ENCODE measurements around the gene ANXA8.
"Not testable (repeated sequence)": the region's sequence is repeated elsewhere in the genome, so short reads cannot be mapped to it uniquely, and the experiment has no call there.

ANXA8 gene

DNA sequence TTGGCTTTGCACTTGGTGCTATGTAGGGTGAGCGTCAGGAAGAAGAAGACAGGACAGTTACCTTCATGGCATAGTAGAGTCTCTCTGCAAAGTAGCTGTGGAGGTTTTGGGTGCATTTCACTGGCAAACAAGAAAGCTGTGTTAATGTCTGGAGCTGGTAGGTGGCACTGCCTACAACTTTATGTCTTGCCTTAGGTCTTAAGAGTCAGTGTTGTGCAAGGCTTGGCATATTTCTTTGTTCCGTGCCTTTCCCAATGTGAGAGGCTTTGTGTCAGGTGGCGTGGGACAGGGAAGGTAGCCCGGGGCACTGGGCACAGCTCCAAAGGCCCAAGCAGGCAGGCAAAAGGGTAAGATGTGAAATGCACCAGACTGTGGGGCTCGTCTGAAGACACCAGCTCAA lies 11.8 kb downstream of the ANXA8 start:
- not testable (repeated sequence) for H3K4me3 Mint-ChIP-seq; H3K27me3 Mint-ChIP-seq; H3K9me3 Mint-ChIP-seq; H3K36me3 Mint-ChIP-seq (ENCODE audit: low read depth); H3K27ac Mint-ChIP-seq; H3K4me1 Mint-ChIP-seq (ENCODE audit: low read depth)

DNA sequence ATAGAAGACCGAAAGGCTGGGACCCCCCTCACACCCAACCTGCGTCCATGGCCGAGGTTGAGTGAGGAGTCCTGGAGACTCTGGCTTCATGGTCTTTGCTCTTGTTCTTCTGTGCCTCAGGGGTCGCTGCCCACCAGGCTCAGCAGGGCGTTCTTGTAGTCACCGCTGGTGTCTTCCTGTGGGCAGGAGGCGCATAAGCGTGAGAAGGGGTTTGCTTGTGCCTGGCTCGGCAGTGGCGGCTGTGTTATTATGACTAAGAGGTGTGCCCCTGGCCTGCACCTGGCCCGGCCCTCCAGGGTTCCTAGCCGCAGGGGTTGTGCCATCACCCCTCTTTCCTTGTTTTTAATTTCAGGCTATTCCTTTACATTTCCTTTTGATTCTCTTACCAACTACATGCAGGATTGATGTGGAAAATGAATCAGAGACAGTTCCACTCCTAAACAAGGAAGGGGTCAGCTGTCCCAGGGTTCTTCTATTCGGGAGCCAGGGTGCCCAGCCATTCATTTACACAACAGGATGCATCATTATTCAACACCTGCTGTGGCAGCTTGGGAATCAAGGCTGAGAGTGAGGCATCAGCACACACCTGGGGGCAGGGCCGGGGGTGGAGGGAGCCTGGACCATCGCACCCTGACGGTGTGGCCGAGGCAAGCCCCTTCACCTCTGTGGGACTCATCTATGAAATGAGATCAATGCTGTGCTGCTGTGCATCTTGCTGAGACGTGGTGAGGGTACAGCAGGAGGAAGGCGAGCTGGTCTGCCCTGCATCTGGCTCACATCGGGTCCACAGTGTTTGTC lies 15.0 kb downstream of the ANXA8 start:
- H3K27ac Mint-ChIP-seq = not testable (repeated sequence)

DNA sequence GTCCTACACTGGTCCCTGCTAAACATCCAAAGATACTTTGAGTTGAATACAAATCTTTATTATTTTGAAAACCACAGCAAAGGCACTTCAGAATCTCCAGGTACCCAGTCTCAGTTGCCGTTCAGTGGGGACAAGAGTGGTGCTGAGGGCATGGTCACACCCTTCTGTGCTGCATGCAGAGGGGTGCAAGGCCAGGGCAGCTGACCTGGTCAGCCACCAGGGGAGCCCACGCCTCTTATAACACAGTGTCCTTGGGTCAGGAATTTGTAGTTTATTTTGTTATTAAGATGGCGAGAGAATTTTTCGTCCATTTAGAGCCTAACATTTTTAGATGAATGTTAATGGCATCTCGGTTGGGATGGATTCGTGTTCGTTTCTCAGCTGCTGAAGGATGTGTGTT lies 16.0 kb downstream of the ANXA8 start:
- H3K36me3 Mint-ChIP-seq (ENCODE audit: low read depth); H3K27me3 Mint-ChIP-seq; H3K4me3 Mint-ChIP-seq; H3K9me3 Mint-ChIP-seq; H3K27ac Mint-ChIP-seq; H3K4me1 Mint-ChIP-seq (ENCODE audit: low read depth): not testable (repeated sequence)

More for the DNA sequence above, 15.0 kb downstream of the ANXA8 start:
- H3K36me3 Mint-ChIP-seq (ENCODE audit: low read depth); H3K27me3 Mint-ChIP-seq; H3K4me3 Mint-ChIP-seq; H3K4me1 Mint-ChIP-seq (ENCODE audit: low read depth); H3K9me3 Mint-ChIP-seq: not testable (repeated sequence)

DNA sequence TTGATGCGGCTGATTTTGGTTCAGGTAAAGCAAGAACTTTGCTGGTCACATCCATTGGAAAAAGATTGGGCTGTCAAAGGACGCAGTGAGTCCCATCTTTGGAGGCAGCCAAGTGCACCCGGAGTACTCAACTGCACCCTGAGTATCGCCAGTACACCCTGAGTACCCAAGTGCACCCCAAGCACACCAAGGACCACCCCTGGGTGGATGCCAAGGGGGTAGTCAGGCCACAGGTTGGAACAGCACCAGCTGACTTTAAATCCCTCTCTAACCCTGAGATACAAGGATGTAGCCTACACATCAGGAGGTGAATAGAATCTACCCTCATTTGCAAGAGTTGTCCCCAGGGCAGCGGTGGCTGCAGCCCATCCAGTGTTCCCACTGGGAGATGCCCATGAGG lies 16.5 kb downstream of the ANXA8 start:
- H3K36me3 Mint-ChIP-seq (ENCODE audit: low read depth); H3K4me1 Mint-ChIP-seq (ENCODE audit: low read depth); H3K27me3 Mint-ChIP-seq; H3K9me3 Mint-ChIP-seq; H3K27ac Mint-ChIP-seq; H3K4me3 Mint-ChIP-seq: not testable (repeated sequence)

DNA sequence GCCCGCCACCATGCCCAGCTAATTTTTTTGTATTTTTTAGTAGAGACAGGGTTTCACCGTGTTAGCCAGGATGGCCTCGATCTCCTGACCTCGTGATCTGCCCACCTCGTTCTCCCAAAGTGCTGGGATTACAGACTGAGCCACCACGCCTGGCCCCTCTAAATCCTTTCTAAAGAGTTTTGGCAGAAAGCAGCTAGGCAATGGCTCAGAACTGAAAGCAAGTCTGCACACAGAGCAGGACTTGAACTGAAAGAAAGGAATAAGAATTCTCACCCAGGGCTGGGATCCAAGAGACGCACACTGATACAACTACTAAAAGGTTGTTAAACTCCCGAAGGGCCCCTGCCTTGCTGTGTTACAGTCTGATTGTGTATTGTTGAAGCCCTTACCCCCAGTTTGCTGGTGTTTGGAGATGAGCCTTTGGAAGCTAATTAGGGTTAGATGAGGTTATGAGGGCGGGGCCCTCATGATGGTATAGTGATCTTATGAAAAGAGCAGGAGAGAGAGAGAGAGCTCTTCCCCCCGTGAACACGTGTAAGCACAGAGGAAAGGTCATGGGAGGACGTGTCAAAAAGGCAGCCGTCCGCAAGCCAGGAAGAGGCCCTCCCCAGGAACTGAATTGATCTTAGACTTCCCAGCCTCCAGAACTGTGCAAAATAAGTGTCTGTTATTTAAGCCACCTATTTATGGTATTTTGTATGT lies 18.5 kb downstream of the ANXA8 start:
- not testable (repeated sequence) for H3K27ac Mint-ChIP-seq; H3K36me3 Mint-ChIP-seq (ENCODE audit: low read depth); H3K4me1 Mint-ChIP-seq (ENCODE audit: low read depth); H3K27me3 Mint-ChIP-seq; H3K9me3 Mint-ChIP-seq; H3K4me3 Mint-ChIP-seq

DNA sequence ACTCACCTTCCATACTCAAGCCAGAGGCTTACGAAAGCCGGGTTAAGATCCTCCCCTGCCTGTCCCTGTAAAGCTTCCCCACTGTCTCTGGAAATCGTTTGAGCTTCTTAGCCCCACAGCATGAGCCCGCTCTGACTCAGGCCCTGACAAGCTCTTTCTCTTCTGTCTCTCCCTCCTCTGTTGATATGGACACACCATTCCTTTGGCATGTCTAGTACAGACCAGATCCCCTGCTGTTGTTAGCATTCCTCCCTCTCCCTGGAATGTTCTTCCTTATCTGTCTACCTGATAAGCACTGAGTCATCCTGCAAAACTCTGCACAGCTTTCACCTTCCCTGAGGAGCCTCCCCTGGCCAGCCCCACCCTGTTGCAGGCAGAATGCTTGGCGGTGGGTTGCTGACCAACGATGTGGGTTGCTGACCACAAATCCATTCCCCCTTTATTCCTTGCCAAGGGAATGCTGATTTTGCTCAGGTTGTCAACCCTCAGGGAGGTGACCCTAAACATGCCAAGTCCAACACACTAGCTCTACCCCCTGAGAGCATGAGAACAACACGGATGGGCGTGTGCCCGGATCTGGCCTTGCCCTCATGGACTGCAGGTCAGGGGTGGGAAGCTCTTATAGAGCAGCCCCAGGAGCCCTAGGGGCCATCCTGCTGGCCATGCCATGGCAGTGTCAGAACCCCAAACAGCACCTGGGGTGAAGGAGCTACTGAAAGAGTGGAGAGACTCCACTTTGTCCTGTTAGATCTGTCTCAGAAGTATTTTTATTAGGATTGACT lies 21.1 kb downstream of the ANXA8 start:
- not testable (repeated sequence) for H3K27ac Mint-ChIP-seq; H3K36me3 Mint-ChIP-seq (ENCODE audit: low read depth); H3K27me3 Mint-ChIP-seq; H3K4me3 Mint-ChIP-seq; H3K9me3 Mint-ChIP-seq; H3K4me1 Mint-ChIP-seq (ENCODE audit: low read depth)

DNA sequence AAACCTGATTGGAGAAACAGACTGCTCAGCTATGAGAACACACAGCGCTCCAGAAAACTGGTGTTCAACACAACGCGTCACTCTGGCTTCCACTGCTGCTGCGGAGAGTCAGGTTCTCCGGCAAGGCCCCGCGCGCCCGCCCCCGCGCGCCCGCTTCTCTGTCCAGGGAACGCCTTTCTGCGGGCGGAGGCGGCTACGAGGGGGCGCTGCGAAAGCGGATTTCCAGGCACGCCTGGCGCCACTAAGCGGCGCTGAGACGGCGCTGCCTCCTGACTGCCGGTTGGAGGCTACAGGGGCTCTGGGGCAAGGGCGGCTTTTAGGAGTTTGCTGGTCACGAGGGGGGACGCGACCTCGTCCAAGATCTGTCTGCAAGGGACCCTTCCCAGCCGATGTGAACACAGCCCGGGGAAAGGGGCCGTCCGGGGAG lies 22.6 kb downstream of the ANXA8 start:
- not testable (repeated sequence) for H3K36me3 Mint-ChIP-seq (ENCODE audit: low read depth); H3K27ac Mint-ChIP-seq; H3K4me1 Mint-ChIP-seq (ENCODE audit: low read depth); H3K4me3 Mint-ChIP-seq; H3K27me3 Mint-ChIP-seq; H3K9me3 Mint-ChIP-seq

DNA sequence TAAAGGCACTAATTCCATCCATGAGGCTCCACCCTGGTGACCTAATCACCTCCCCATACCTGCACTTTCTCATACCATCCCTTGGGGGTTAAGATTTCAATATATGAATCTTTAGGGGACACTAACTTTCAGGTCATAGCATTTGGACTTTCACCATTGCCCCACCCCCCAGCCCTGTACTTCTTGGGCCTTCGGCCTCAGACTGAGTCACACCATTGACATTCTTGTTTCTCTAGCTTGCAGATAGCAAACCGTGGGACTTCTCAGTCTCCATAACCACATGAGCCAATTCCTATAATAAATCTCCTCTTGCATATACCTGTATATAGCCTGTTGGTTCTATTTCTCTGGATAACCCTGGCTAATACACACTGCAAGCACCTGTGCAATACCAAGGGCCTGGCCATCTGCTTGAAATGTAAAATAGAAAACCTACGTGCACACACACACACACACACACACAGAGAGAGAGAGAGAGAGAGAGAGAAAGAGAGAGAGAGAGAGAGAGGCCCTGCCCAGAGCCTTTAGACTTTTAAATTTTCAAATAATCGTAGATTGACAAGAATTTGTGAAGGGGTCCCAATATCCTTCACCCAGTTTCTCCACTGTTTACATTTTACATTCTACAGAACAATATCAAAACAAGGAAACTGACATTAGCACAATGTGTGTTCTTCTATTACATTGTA lies 25.3 kb downstream of the ANXA8 start:
- no peaks in the 10 kb centered on the region for H3K9me3 Mint-ChIP-seq
- no peak overlapping the region for H3K4me3 Mint-ChIP-seq
- H3K4me1 Mint-ChIP-seq (ENCODE audit: low read depth) = peaks cover 3% of the 10 kb centered on the region
- H3K36me3 Mint-ChIP-seq (ENCODE audit: low read depth) = no peaks in the 10 kb centered on the region
- no peak overlapping the region for H3K27ac Mint-ChIP-seq
- H3K27me3 Mint-ChIP-seq = peaks cover 7% of the 10 kb centered on the region

DNA sequence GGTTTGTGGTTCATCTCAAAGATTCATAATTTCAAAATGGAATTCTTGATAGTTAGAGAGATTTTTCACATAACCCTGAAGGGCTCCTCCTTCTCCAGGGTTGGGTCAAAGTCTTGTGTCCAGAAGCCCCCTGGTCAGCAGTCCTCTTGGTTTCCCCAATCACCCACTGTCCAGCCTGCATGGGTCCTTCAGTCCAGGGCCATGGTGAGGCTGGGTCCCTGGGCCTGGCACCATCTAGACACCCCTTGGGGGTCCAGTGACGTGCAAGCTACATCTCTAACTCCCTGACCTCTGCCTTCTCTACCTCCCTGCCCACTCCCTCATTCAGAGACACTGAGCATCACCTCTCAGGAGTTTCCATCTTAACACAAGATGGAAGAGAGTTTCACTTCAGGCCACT lies 26.1 kb downstream of the ANXA8 start:
- Mint-ChIP-seq H3K27me3 (peaks cover 11% of the 10 kb centered on the region), H3K27ac (no peak overlapping the region), H3K4me3 (no peak overlapping the region), H3K9me3 (no peaks in the 10 kb centered on the region), H3K36me3 (ENCODE audit: low read depth) (no peaks in the 10 kb centered on the region), H3K4me1 (ENCODE audit: low read depth) (peaks cover 3% of the 10 kb centered on the region)

DNA sequence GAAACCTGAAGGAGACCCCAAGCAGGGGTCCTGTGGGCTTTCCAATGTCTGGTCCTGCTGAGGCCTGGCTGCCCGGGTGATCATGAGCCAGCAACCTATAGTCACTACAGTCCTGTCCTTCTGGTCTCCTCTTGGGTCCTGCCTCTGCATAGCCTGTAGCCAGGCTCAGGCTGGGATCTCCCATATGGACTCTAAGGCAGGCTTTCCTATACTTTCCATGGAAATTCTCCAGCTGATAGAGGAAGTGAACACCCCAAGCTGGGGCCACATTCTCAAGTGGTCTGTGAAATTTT lies 26.4 kb downstream of the ANXA8 start:
- H3K4me3 Mint-ChIP-seq = no peak overlapping the region
- peaks cover 3% of the 10 kb centered on the region for H3K4me1 Mint-ChIP-seq (ENCODE audit: low read depth)
- peaks cover 11% of the 10 kb centered on the region for H3K27me3 Mint-ChIP-seq
- H3K36me3 Mint-ChIP-seq (ENCODE audit: low read depth) = no peaks in the 10 kb centered on the region
- no peaks in the 10 kb centered on the region for H3K9me3 Mint-ChIP-seq
- H3K27ac Mint-ChIP-seq = no peak overlapping the region

DNA sequence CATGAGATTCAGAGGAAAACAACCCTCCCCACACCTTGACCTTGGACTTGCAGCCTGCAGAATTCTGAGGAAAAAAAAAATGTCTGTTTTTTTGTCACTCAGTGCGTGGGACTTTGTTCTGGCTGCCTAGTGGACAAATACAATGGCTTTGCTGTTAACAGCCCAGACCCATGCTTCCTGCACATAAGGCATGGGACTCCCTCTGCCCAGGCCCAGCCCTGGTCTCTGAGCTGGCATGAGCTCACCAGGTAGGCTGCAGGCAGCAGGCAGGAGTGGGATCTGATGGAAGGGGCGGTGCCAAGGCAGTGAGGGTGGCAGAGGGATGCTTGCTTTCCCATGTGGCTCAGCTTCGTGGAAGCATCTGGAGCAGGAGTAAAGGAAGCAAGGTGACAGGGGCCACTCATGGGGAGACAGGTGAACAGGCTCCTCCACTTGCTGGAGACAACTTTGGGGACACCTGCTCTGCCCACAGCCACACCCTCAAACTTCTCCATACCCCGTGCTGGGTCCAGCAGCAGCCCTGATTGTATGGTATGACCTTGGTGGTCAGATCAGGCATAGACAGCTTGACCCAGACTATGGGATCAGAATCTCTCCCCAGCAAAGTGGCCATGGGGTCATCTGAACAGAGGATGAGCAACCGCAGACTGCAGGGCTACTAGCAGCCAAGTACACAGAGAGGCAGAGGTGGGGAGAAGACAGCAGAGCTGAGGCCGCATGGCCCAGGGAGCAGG lies 27.0 kb downstream of the ANXA8 start:
- H3K36me3 Mint-ChIP-seq (ENCODE audit: low read depth) = no peaks in the 10 kb centered on the region
- H3K4me1 Mint-ChIP-seq (ENCODE audit: low read depth) = peaks cover 3% of the 10 kb centered on the region
- no peaks in the 10 kb centered on the region for H3K9me3 Mint-ChIP-seq
- H3K4me3 Mint-ChIP-seq = no peak overlapping the region
- peaks cover 11% of the 10 kb centered on the region for H3K27me3 Mint-ChIP-seq
- H3K27ac Mint-ChIP-seq = no peak overlapping the region

DNA sequence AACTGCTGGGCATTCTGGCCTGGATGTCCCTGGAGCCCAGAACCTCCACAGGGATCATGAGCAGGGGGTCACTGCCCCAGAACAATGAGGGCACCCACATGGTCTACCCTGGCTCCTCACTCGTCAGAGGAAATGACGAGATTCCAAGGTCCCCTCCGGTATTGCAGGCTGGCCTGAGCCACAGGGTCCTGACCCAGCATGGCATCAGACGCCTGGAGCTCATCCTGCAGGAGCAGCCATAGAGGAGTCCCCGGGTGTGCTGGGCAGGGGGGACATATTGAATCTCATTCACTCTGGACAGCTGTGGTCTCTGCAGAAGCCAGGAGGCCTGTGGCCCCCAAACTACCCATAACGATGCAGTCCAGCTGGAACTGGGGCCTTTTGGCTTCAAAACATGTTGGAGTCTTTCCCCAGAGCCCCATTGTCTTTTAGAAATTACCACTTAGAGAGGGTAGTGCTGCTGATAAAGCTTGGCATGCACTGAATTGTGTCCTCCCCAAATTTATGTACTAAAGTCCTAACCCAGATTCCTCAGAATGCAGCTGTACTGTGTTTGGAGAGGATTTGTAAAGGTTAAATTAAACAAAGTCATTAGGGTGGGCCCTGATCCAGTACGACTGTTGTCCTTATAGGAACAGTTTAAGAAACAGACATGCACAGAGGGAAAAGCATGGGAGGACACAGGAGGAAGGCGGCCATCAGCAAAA lies 27.7 kb downstream of the ANXA8 start:
- Mint-ChIP-seq H3K36me3 (ENCODE audit: low read depth) (no peaks in the 10 kb centered on the region), H3K9me3 (no peaks in the 10 kb centered on the region), H3K27me3 (peaks cover 11% of the 10 kb centered on the region), H3K27ac (no peak overlapping the region), H3K4me1 (ENCODE audit: low read depth) (peaks cover 3% of the 10 kb centered on the region), H3K4me3 (no peak overlapping the region)

DNA sequence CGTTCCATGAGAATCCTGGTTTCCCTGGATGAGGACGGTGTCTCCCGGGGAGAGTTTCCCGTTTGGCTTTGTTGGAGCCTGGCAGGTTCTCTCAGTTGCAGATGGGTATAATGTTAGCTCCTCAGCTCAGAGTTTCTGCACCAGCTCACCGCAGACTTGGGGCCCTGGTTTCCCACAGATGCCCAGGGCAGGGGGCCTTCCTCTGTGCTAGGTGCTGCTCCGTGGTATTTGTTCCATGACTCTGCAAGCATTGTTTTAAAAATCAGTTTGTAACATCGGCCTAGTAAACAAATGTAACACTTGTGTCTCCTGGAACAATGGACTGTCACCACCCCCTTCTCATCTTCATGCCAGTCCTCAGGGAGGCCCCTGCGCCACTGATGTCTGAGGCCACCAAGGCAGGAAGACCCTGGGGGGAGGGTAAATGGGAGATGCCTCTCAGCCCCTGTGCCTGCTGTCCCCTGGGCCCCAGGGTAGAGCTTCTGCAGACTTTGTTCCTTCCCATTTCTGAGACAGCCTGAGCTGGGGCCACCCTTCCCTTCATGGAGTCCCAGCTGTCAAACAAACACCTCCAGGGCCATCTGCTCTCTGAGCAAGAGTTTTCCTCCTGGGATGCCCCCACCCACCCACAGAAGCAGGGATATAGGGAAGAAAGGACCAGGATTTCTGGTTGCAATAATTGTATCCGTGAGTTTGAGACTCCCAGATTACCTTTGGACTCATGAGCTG lies 28.4 kb downstream of the ANXA8 start:
- H3K4me3 Mint-ChIP-seq; H3K9me3 Mint-ChIP-seq; H3K36me3 Mint-ChIP-seq (ENCODE audit: low read depth); H3K4me1 Mint-ChIP-seq (ENCODE audit: low read depth); H3K27ac Mint-ChIP-seq: not testable (repeated sequence)
- peaks cover 11% of the 10 kb centered on the region for H3K27me3 Mint-ChIP-seq

DNA sequence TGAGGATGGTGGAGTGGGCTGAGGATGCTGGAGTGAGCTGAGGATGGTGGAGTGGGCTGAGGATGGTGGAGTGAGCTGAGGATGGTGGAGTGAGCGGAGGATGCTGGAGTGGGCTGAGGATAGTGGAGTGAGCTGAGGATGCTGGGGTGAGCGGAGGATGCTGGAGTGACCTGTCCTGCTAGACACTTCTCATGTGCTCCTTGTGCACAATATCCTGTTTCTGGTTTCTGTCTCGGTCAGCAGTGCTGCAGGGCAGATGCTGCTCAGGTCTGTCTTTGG lies 29.2 kb downstream of the ANXA8 start:
- no peaks in the 10 kb centered on the region for H3K9me3 Mint-ChIP-seq

More for the DNA sequence above, 29.2 kb downstream of the ANXA8 start:
- Mint-ChIP-seq H3K27ac (no peak overlapping the region), H3K27me3 (peaks cover 11% of the 10 kb centered on the region), H3K36me3 (ENCODE audit: low read depth) (no peaks in the 10 kb centered on the region), H3K4me3 (no peak overlapping the region), H3K4me1 (ENCODE audit: low read depth) (no peaks in the 10 kb centered on the region)
